Transverse colon (tissue), 3 donors: ENCODE measurements around the gene STMN1.

Experiments used
- CTCF ChIP-seq, 5 experiments: fragments of 200-600 bp in 3 of 5; fragments of 450-650 bp in 2 of 5; sonication (generic) in 3 of 5; IDR thresholded peaks; 1 replicate in 2 of 5; 2 replicates in 3 of 5; pipeline ENCODE4 v1.5.1; 2016 to 2017; ENCODE audit warnings: antibody characterized with exemption in 5 of 5, inconsistent platforms in 3 of 5, mild to moderate bottlenecking in 2 of 5, moderate library complexity in 1 of 5
- POLR2A ChIP-seq: fragments of 450-650 bp; IDR thresholded peaks from one replicate; pipeline ENCODE4 v1.6.1; 2016; ENCODE audit warnings: antibody characterized with exemption, mild to moderate bottlenecking, moderate library complexity

- TF ChIP-seq CTCF (IDR thresholded peaks at IDR 0.05) = no peak
- TF ChIP-seq POLR2A = no peak
Measured at GRCh38 chr1:25904943-25905679, 1.1 kb downstream of the STMN1 start.
